ENCODE data around the gene ZNF106. TPM values are rescaled to one million over a fixed set of nuclear protein-coding genes. Genes with fewer than 3 reads are reported as not detected.

The ZNF106 gene
- total RNA-seq, 2 experiments from 2014 or later: 51.2 to 52.9 TPM

GRCh38 chr15:42427429-42428223 lies 63.3 kb downstream of the ZNF106 start:
- POLR2A ChIA-PET: no interaction called here
- CTCF ChIA-PET: no interaction called here

- ChIA-PET POLR2A (no interaction called here), CTCF (no interaction called here)
These were observed 69.6 kb downstream of the ZNF106 start for GRCh38 chr15:42421376-42421775.

GRCh38 chr15:42419369-42419768 lies 71.6 kb downstream of the ZNF106 start:
- ChIA-PET CTCF (no interaction called here), POLR2A (no interaction called here)

- ChIA-PET POLR2A (no interaction called here), CTCF (no interaction called here)
These were observed 77.0 kb downstream of the ZNF106 start for GRCh38 chr15:42413920-42414319.

GRCh38 chr15:42411884-42412283 lies 79.1 kb downstream of the ZNF106 start:
- CTCF ChIA-PET: no interaction called here
- POLR2A ChIA-PET: interaction anchor here (0.6 kb wide), 1 partner anchor 98 kb away, joined by 3 read pairs; no protein-coding TSS in a partner anchor

GRCh38 chr15:42409011-42409410 lies 81.9 kb downstream of the ZNF106 start:
- POLR2A ChIA-PET: no interaction called here
- CTCF ChIA-PET: no interaction called here

GRCh38 chr15:42408178-42408577 lies 82.8 kb downstream of the ZNF106 start:
- ChIA-PET POLR2A (no interaction called here), CTCF (no interaction called here)

- POLR2A ChIA-PET: no interaction called here
These were observed 85.0 kb downstream of the ZNF106 start for GRCh38 chr15:42405863-42406482.

GRCh38 chr15:42404461-42405235 lies 86.3 kb downstream of the ZNF106 start:
- CTCF ChIA-PET: no interaction called here
- POLR2A ChIA-PET: no interaction called here

More at GRCh38 chr15:42405863-42406482, 85.0 kb downstream of the ZNF106 start:
- CTCF ChIA-PET: no interaction called here

GRCh38 chr15:42403389-42403788 lies 87.6 kb downstream of the ZNF106 start:
- ChIA-PET POLR2A (no interaction called here), CTCF (no interaction called here)

- ChIA-PET POLR2A (no interaction called here), CTCF (no interaction called here)
These were observed 88.3 kb downstream of the ZNF106 start for GRCh38 chr15:42402455-42403205.

- POLR2A ChIA-PET: no interaction called here
These were observed 89.1 kb downstream of the ZNF106 start for GRCh38 chr15:42401544-42402454.

GRCh38 chr15:42395838-42396237 lies 95.1 kb downstream of the ZNF106 start:
- CTCF ChIA-PET: no interaction called here

More at GRCh38 chr15:42401544-42402454, 89.1 kb downstream of the ZNF106 start:
- CTCF ChIA-PET: no interaction called here

GRCh38 chr15:42394106-42394505 lies 96.8 kb downstream of the ZNF106 start:
- ChIA-PET POLR2A (no interaction called here), CTCF (no interaction called here)

More at GRCh38 chr15:42395838-42396237, 95.1 kb downstream of the ZNF106 start:
- POLR2A ChIA-PET: no interaction called here

GRCh38 chr15:42392309-42393024 lies 98.5 kb downstream of the ZNF106 start:
- ChIA-PET POLR2A (interaction anchor here (0.7 kb wide), 1 partner anchor 95 kb away, joined by 4 read pairs; no protein-coding TSS in a partner anchor), CTCF (no interaction called here)

- CTCF ChIA-PET: interaction anchor here (1.3 kb wide), 1 partner anchor 12 kb away, joined by 3 read pairs; no protein-coding TSS in a partner anchor
- POLR2A ChIA-PET: no interaction called here
These were observed 103.3 kb downstream of the ZNF106 start for GRCh38 chr15:42387603-42388002.

GRCh38 chr15:42385980-42386700 lies 104.8 kb downstream of the ZNF106 start:
- ChIA-PET POLR2A (interaction anchor here (0.7 kb wide), 1 partner anchor 79 kb away, joined by 3 read pairs; no protein-coding TSS in a partner anchor), CTCF (interaction anchor here (1.3 kb wide), 1 partner anchor 14 kb away, joined by 3 read pairs; no protein-coding TSS in a partner anchor)
